BLaER1 treated with 17β-estradiol and CSF1 and Interleukin-3, amounts not matched to agents 10 nM and 100 nM (cell line): ENCODE measurements around the gene GMDS.

Experiments used
- H3K27ac ChIP-seq, 11 experiments: shearing (Covaris generic); formaldehyde crosslinking; 2 replicates each; pipeline ENCODE4 v1.8.1; 2022
- H3K27me3 ChIP-seq, 11 experiments: shearing (Covaris generic); formaldehyde crosslinking; 2 replicates each; pipeline ENCODE4 v1.8.1; 2022
- H3K36me3 ChIP-seq, 11 experiments: shearing (Covaris generic); formaldehyde crosslinking; 2 replicates each; pipeline ENCODE4 v1.8.1; 2022
- H3K4me1 ChIP-seq, 10 experiments: shearing (Covaris generic); formaldehyde crosslinking; 2 replicates each; pipeline ENCODE4 v1.8.1; 2022
- H3K4me2 ChIP-seq, 11 experiments: shearing (Covaris generic); formaldehyde crosslinking; 2 replicates each; pipeline ENCODE4 v1.8.1; 2022
- H3K4me3 ChIP-seq, 10 experiments: shearing (Covaris generic); formaldehyde crosslinking; 2 replicates each; pipeline ENCODE4 v1.8.1; 2022
- H3K9ac ChIP-seq, 11 experiments: shearing (Covaris generic); formaldehyde crosslinking; 2 replicates each; pipeline ENCODE4 v1.8.1; 2022
- H3K9me3 ChIP-seq, 11 experiments: shearing (Covaris generic); formaldehyde crosslinking; replicated peaks in 1 of 11; 2 replicates each; pipeline ENCODE4 v1.8.1; 2022
- H4K20me1 ChIP-seq, 11 experiments: shearing (Covaris generic); formaldehyde crosslinking; 2 replicates each; pipeline ENCODE4 v1.8.1; 2022
- Cebpa-rat ChIP-seq, 11 experiments: shearing (Covaris generic); IDR thresholded peaks; 2 replicates each; pipeline ENCODE4 v1.8.1; 2022

GMDS gene

DNA sequence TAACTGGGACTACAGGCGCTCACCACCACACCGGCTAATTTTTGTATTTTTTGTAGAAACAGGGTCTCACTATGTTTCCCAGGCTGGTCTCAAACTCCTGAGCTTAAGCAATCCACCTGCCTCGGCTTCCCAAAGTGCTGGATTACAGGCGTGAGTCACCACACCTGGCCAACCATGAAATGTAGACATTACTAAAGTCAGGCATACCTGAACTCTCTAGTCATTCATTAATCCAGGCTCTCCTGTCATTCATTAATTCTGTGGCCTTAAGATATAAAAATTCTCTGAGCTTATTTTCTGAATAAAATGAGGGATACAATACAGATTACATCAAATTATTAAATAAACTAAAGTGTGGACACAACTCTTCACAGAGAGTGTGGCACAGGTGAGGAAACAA is 159.7 kb downstream of the GMDS start:
- Histone ChIP-seq H3K9me3 (peaks cover under 1 to 14% (median 9%) of the 10 kb centered on the region in 11 experiments; a peak in 21 of 22 replicates), H3K9ac (no peak overlapping the region), H3K4me2 (no peak overlapping the region), H3K36me3 (peaks cover 0 to 7% (median 1%) of the 10 kb centered on the region in 11 experiments; a peak in 6 of 22 replicates), H3K27me3 (no peaks in the 10 kb centered on the region), H3K4me1 (no peaks in the 10 kb centered on the region), H3K27ac (no peak overlapping the region), H4K20me1 (no peaks in the 10 kb centered on the region), H3K4me3 (no peak overlapping the region)
- TF ChIP-seq Cebpa-rat (IDR thresholded peaks at IDR 0.05), result no peak

DNA sequence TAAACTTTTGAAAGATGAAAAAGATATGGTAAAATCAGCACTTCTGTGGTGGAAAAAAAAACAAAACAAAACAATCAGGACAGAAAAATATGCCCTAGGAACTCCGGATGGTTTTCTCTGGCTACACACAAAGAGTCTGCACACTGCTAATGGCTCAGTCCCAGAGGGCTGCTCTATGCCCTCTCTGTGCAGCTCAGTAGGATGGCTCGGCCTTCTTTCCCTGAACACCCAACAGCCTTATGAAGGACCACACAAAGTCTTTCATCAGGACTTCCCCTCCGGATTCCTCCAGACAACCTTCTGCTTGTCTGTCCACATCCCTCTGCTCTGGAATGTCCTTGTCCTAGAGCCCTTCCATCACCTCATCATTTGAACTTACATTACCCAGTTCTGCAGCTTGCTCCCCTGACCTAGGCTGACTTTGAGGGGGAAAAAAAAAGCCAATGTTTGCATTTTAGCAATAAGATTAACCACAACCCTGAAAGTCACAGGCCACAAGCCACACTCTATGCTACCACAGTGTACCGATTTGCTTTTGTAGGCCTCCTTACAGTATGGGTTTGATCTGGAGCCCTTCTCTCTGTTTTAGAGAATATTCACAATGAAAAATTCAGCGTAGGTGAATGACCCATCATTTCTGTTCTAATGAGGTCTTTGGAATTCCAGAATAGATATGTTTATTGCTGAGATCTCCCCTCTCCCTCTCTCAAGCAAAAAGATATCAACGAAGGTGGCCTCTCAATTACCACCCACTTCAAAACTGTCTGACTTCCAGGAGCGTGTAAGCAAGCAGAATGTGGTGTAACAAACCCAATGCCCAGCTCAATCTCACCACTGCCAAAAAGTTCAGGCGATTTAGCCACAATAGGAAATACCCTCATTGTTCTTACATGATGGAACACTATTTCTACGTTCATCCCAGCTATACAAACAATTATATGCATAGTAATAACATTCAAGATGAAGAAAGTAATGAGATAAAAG is 164.0 kb downstream of the GMDS start:
- Histone ChIP-seq H4K20me1 (no peaks in the 10 kb centered on the region), H3K36me3 (peaks cover 0 to 13% (median 8%) of the 10 kb centered on the region in 11 experiments; a peak in 9 of 22 replicates), H3K4me3 (no peak overlapping the region), H3K4me2 (no peak overlapping the region), H3K27ac (no peak overlapping the region), H3K9ac (no peak overlapping the region), H3K4me1 (no peaks in the 10 kb centered on the region), H3K9me3 (peaks cover 16 to 35% (median 30%) of the 10 kb centered on the region in 11 experiments), H3K27me3 (no peaks in the 10 kb centered on the region)
- no peak for TF ChIP-seq Cebpa-rat (IDR thresholded peaks at IDR 0.05)

GRCh38 chr6:2078888-2079287 is 166.5 kb downstream of the GMDS start:
- peaks cover 0 to 13% (median 8%) of the 10 kb centered on the region in 11 experiments; a peak in 9 of 22 replicates for H3K36me3 ChIP-seq
- H3K9ac ChIP-seq, result no peak overlapping the region
- no peak overlapping the region for H3K4me3 ChIP-seq
- no peaks in the 10 kb centered on the region for H4K20me1 ChIP-seq
- H3K27ac ChIP-seq, result no peak overlapping the region
- H3K4me1 ChIP-seq, result no peaks in the 10 kb centered on the region
- H3K9me3 ChIP-seq, result peaks cover 16 to 35% (median 30%) of the 10 kb centered on the region in 11 experiments
- H3K4me2 ChIP-seq, result no peak overlapping the region
- no peaks in the 10 kb centered on the region for H3K27me3 ChIP-seq
- TF ChIP-seq Cebpa-rat (IDR thresholded peaks at IDR 0.05), result no peak

- no peak for TF ChIP-seq Cebpa-rat (IDR thresholded peaks at IDR 0.05)
- no peak overlapping the region for H3K4me2 ChIP-seq
Observed at GRCh38 chr6:2077826-2078225, 167.6 kb downstream of the GMDS start.

DNA sequence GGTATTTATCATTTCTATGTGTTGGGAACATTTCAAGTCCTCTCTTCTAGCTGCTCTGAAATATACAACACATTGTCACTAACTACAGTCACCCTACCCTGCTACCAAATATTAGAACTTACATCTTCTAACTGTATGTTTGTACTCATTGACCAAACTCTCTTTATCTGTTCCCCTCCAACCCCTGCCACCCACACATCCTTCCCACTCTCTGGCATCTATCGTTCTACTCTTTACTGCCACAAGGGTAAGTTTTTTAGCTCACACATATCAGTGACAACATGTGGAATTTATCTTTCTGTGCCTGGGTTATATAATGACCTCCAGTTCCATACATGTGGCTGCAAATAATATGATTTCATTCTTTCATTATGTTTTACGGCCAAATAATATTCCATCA is 171.9 kb downstream of the GMDS start:
- Histone ChIP-seq H4K20me1 (no peaks in the 10 kb centered on the region), H3K9me3 (peaks cover 0 to 19% (median 13%) of the 10 kb centered on the region in 11 experiments; a peak in 14 of 22 replicates), H3K4me3 (no peak overlapping the region), H3K36me3 (no peaks in the 10 kb centered on the region; a peak in 1 of 22 replicates), H3K9ac (no peak overlapping the region), H3K4me1 (no peaks in the 10 kb centered on the region), H3K4me2 (no peak overlapping the region), H3K27me3 (no peaks in the 10 kb centered on the region), H3K27ac (no peak overlapping the region)
- no peak for TF ChIP-seq Cebpa-rat (IDR thresholded peaks at IDR 0.05)

More at GRCh38 chr6:2077826-2078225, 167.6 kb downstream of the GMDS start:
- Histone ChIP-seq H3K4me1 (no peaks in the 10 kb centered on the region), H3K4me3 (no peak overlapping the region), H3K27me3 (no peaks in the 10 kb centered on the region), H3K9me3 (peaks cover 16 to 35% (median 30%) of the 10 kb centered on the region in 11 experiments), H3K27ac (no peak overlapping the region), H3K36me3 (peaks cover 0 to 13% (median 8%) of the 10 kb centered on the region in 11 experiments; a peak in 9 of 22 replicates), H4K20me1 (no peaks in the 10 kb centered on the region), H3K9ac (no peak overlapping the region)

- Histone ChIP-seq H3K36me3 (no peaks in the 10 kb centered on the region; a peak in 1 of 22 replicates), H3K4me1 (no peaks in the 10 kb centered on the region), H3K9me3 (peaks cover 0 to 11% (median 7%) of the 10 kb centered on the region in 11 experiments; a peak in 14 of 22 replicates), H3K27ac (no peak overlapping the region), H3K9ac (no peak overlapping the region), H3K4me2 (no peak overlapping the region), H4K20me1 (no peaks in the 10 kb centered on the region), H3K27me3 (no peaks in the 10 kb centered on the region), H3K4me3 (no peak overlapping the region)
- no peak for TF ChIP-seq Cebpa-rat (IDR thresholded peaks at IDR 0.05)
Observed at GRCh38 chr6:2072453-2072852, 173.0 kb downstream of the GMDS start.

DNA sequence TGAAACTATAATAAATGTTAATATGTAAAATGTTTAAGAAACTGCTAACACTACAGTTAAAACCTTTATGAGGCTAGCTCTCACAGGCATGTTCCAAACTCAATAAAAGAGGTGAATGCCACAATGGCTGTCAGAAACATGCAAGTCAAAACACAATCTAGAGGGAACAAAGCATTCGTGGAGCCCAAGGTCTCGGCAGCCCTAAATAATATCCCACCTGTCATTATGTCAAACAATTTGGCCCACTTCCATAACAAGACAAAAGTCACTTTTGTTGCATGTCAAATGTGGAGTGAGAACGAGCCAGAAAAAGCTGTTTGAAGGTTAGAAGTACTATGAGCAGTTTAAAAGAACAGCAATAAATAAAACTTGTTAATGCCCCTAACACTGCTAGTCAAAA is 181.9 kb downstream of the GMDS start:
- H3K36me3 ChIP-seq, result 0 out of 22 replicates have a peak, but pooled peaks cover 0 to 3% (median 0%) of the 10 kb centered on the region in 11 experiments
- H3K27ac ChIP-seq, result no peak overlapping the region
- TF ChIP-seq Cebpa-rat (IDR thresholded peaks at IDR 0.05), result no peak
- H3K9me3 ChIP-seq, result peaks cover 0 to 7% (median under 1%) of the 10 kb centered on the region in 11 experiments; a peak in 8 of 22 replicates
- H3K4me2 ChIP-seq, result no peak overlapping the region
- no peaks in the 10 kb centered on the region for H3K4me1 ChIP-seq
- H3K27me3 ChIP-seq, result no peaks in the 10 kb centered on the region
- no peak overlapping the region for H3K4me3 ChIP-seq
- no peaks in the 10 kb centered on the region; a peak in 1 of 22 replicates for H4K20me1 ChIP-seq
- no peak overlapping the region for H3K9ac ChIP-seq

DNA sequence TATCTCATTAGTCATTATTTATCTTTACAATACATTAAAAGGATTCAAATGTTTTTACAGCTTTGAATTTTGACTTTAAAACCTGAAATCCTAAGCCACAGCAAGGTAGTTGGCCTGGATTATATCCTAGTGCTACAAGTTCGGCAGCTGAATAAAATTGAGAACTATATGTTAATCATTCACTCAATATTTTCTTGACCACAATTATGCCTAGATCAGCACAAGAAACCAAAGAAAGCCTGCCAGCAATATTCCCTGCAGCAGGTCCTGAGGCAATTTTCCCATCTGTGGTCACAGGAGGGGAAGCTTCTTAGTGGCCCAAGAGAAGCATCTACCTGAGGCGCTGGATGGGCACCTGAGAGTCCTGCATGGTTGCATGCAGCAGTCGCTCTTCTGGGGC is 183.5 kb downstream of the GMDS start:
- H3K4me3 ChIP-seq, result no peak overlapping the region
- H4K20me1 ChIP-seq, result no peaks in the 10 kb centered on the region; a peak in 1 of 22 replicates
- H3K27ac ChIP-seq, result no peak overlapping the region
- H3K27me3 ChIP-seq, result no peaks in the 10 kb centered on the region
- H3K9ac ChIP-seq, result no peak overlapping the region
- TF ChIP-seq Cebpa-rat (IDR thresholded peaks at IDR 0.05), result no peak
- H3K4me1 ChIP-seq, result no peaks in the 10 kb centered on the region
- H3K9me3 ChIP-seq, result peaks cover 0 to 7% (median 0%) of the 10 kb centered on the region in 11 experiments; a peak in 5 of 22 replicates
- H3K4me2 ChIP-seq, result no peak overlapping the region
- H3K36me3 ChIP-seq, result 0 out of 22 replicates have a peak, but pooled peaks cover 0 to 6% (median 0%) of the 10 kb centered on the region in 11 experiments

GRCh38 chr6:2055911-2056310 is 189.5 kb downstream of the GMDS start:
- Histone ChIP-seq H3K9ac (no peak overlapping the region), H3K4me2 (no peak overlapping the region), H3K4me1 (no peaks in the 10 kb centered on the region), H4K20me1 (no peaks in the 10 kb centered on the region), H3K9me3 (peaks cover 0 to 7% (median 0%) of the 10 kb centered on the region in 11 experiments; a peak in 5 of 22 replicates), H3K36me3 (0 out of 22 replicates have a peak, but pooled peaks cover 0 to 6% (median 0%) of the 10 kb centered on the region in 11 experiments), H3K4me3 (no peak overlapping the region), H3K27ac (no peak overlapping the region), H3K27me3 (no peaks in the 10 kb centered on the region)
- TF ChIP-seq Cebpa-rat (IDR thresholded peaks at IDR 0.05), result no peak
